ENCODE measurements around the gene RPGRIP1. TPM values are rescaled to one million over a fixed set of nuclear protein-coding genes. Genes with fewer than 3 reads are reported as not detected.

RPGRIP1 gene
- 1.1 TPM for total RNA-seq
- long read RNA-seq, partial matches to known transcripts: 0 of 6 reads
- long read RNA-seq, other reads (novel, unspliced or antisense): 6 of 6 reads

GRCh38 chr14:21279783-21280182, at the start of gene RPGRIP1:
Gene RPGRIP1, plus strand, starts transcription at chr14:21280083. Its CDS starts 7,894 bp downstream, at chr14:21287977.
- intact Hi-C loops (cut with DNase I): no loop called here
- Histone ChIP-seq H3K27me3 (ENCODE audit: low read depth) (no peaks in the 10 kb centered on the region), H3K36me3 (no peaks in the 10 kb centered on the region), H3K9me3 (no peaks in the 10 kb centered on the region), H3K4me3 (no peak within 1 kb of the TSS), H3K4me1 (no peaks in the 10 kb centered on the region), H3K27ac (no peak within 1 kb of the TSS)
- ATAC-seq: no peak
- DNase-seq: no peak
- no peak for TF ChIP-seq CTCF (IDR thresholded peaks at IDR 0.05)

GRCh38 chr14:21231020-21231652, 48.7 kb upstream of the RPGRIP1 start:
- H3K9me3 ChIP-seq: no peaks in the 10 kb centered on the region
- no peaks in the 10 kb centered on the region for H3K27me3 ChIP-seq (ENCODE audit: low read depth)
- H3K36me3 ChIP-seq: peaks cover 96% of the 10 kb centered on the region
- no peak for TF ChIP-seq CTCF (IDR thresholded peaks at IDR 0.05)
- no peak overlapping the region for H3K27ac ChIP-seq
- ATAC-seq: no peak
- no peak for DNase-seq
- peaks cover 60% of the 10 kb centered on the region for H3K4me1 ChIP-seq
- H3K4me3 ChIP-seq: no peak overlapping the region
- intact Hi-C loops (cut with DNase I): no loop called here

- no peaks in the 10 kb centered on the region for H3K27me3 ChIP-seq (ENCODE audit: low read depth)
- no peak for TF ChIP-seq CTCF (IDR thresholded peaks at IDR 0.05)
- no peak overlapping the region for H3K4me3 ChIP-seq
- peaks cover 76% of the 10 kb centered on the region for H3K36me3 ChIP-seq
- intact Hi-C loops (cut with DNase I): no loop called here
- H3K27ac ChIP-seq: no peak overlapping the region
- ATAC-seq: no peak
- H3K4me1 ChIP-seq: peaks cover 83% of the 10 kb centered on the region
- H3K9me3 ChIP-seq: no peaks in the 10 kb centered on the region
- no peak for DNase-seq
Observed at GRCh38 chr14:21233457-21234076, 46.3 kb upstream of the RPGRIP1 start.

GRCh38 chr14:21234112-21234511, 45.8 kb upstream of the RPGRIP1 start:
- H3K27me3 ChIP-seq (ENCODE audit: low read depth): no peaks in the 10 kb centered on the region
- no peaks in the 10 kb centered on the region for H3K9me3 ChIP-seq
- intact Hi-C loops (cut with DNase I): no loop called here
- no peak overlapping the region for H3K27ac ChIP-seq
- no peak for DNase-seq
- H3K4me3 ChIP-seq: no peak overlapping the region
- H3K36me3 ChIP-seq: peaks cover 76% of the 10 kb centered on the region
- no peak for TF ChIP-seq CTCF (IDR thresholded peaks at IDR 0.05)
- no peak for ATAC-seq
- H3K4me1 ChIP-seq: peaks cover 89% of the 10 kb centered on the region

- H3K4me1 ChIP-seq: peaks cover 96% of the 10 kb centered on the region
- intact Hi-C loops (cut with DNase I): no loop called here
- no peaks in the 10 kb centered on the region for H3K27me3 ChIP-seq (ENCODE audit: low read depth)
- no peak for DNase-seq
- ATAC-seq: peak; percentile 77 to 85
- TF ChIP-seq CTCF (IDR thresholded peaks at IDR 0.05): no peak
- H3K27ac ChIP-seq: no peak overlapping the region
- H3K9me3 ChIP-seq: no peaks in the 10 kb centered on the region
- H3K36me3 ChIP-seq: peaks cover 62% of the 10 kb centered on the region
- H3K4me3 ChIP-seq: no peak overlapping the region
Observed at GRCh38 chr14:21236948-21237797, 42.7 kb upstream of the RPGRIP1 start.
